ENCODE data around the gene KLF16. TPM values are rescaled to one million over a fixed set of nuclear protein-coding genes. Genes with fewer than 3 reads are reported as not detected.
A peak's percentile ranks its signal among the peaks of the same experiment; 100 is the strongest.

KLF16 gene
- total RNA-seq, 1 experiment from 2014 or later = 45.5 TPM

- Mint-ChIP-seq H3K27ac (ENCODE audit: low read depth, unreplicated experiment) (no peak overlapping the region), H3K4me3 (ENCODE audit: unreplicated experiment) (no peak overlapping the region), H3K4me1 (ENCODE audit: insufficient read depth, unreplicated experiment) (peaks cover 16% of the 10 kb centered on the region), H3K27me3 (ENCODE audit: insufficient read depth, unreplicated experiment) (no peaks in the 10 kb centered on the region), H3K9me3 (ENCODE audit: unreplicated experiment) (no peaks in the 10 kb centered on the region), H3K36me3 (ENCODE audit: insufficient read depth, unreplicated experiment) (peaks cover 30% of the 10 kb centered on the region)
- intact Hi-C loops (cut with micrococcal nuclease) = no loop called here
- TF ChIP-seq CTCF (IDR thresholded peaks at IDR 0.05; ENCODE audit: unreplicated experiment) = no peak
- no TSS peak for BruUV-seq (replicated peaks)
- no peak for DNase-seq (ENCODE audit: unreplicated experiment)
- ChIA-PET POLR2A (interaction anchor here (0.6 to 1.2 kb wide), 2 partner anchors 12 to 193 kb away, joined by 3 read pairs; no protein-coding TSS in a partner anchor), CTCF (interaction anchor here (0.6 to 2.1 kb wide), 5 partner anchors 12 to 268 kb away, joined by 3 to 15 read pairs (median 7); no protein-coding TSS in a partner anchor)
Measured at GRCh38 chr19:1814391-1814790, 49.0 kb downstream of the KLF16 start.

- H3K27ac Mint-ChIP-seq (ENCODE audit: low read depth, unreplicated experiment) = peak overlapping the region; percentile 98
- peaks cover 16% of the 10 kb centered on the region for H3K4me1 Mint-ChIP-seq (ENCODE audit: insufficient read depth, unreplicated experiment)
- H3K27me3 Mint-ChIP-seq (ENCODE audit: insufficient read depth, unreplicated experiment) = no peaks in the 10 kb centered on the region
- intact Hi-C loops (cut with micrococcal nuclease) = no loop called here
- DNase-seq (ENCODE audit: unreplicated experiment) = no peak
- no peak for TF ChIP-seq CTCF (IDR thresholded peaks at IDR 0.05; ENCODE audit: unreplicated experiment)
- H3K4me3 Mint-ChIP-seq (ENCODE audit: unreplicated experiment) = peak overlapping the region; percentile 93
- no peaks in the 10 kb centered on the region for H3K9me3 Mint-ChIP-seq (ENCODE audit: unreplicated experiment)
- BruUV-seq (replicated peaks) = no TSS peak
- POLR2A ChIA-PET = interaction anchor here (0.6 to 1.2 kb wide), 3 partner anchors 12 to 193 kb away, joined by 3 to 5 read pairs (median 3); partner anchors contain the start of gene TCF3
- CTCF ChIA-PET = interaction anchor here (0.6 to 2.1 kb wide), 7 partner anchors 13 to 1242 kb away, joined by 3 to 15 read pairs (median 6); no protein-coding TSS in a partner anchor
- H3K36me3 Mint-ChIP-seq (ENCODE audit: insufficient read depth, unreplicated experiment) = peaks cover 34% of the 10 kb centered on the region
Measured at GRCh38 chr19:1813192-1814182, 49.9 kb downstream of the KLF16 start.

GRCh38 chr19:1812426-1813191 lies 50.8 kb downstream of the KLF16 start:
- Mint-ChIP-seq H3K4me1 (ENCODE audit: insufficient read depth, unreplicated experiment) (peaks cover 16% of the 10 kb centered on the region), H3K27ac (ENCODE audit: low read depth, unreplicated experiment) (peak overlapping the region; percentile 98), H3K27me3 (ENCODE audit: insufficient read depth, unreplicated experiment) (no peaks in the 10 kb centered on the region), H3K4me3 (ENCODE audit: unreplicated experiment) (peak overlapping the region; percentile 93), H3K36me3 (ENCODE audit: insufficient read depth, unreplicated experiment) (peaks cover 34% of the 10 kb centered on the region), H3K9me3 (ENCODE audit: unreplicated experiment) (no peaks in the 10 kb centered on the region)
- no TSS peak for BruUV-seq (replicated peaks)
- TF ChIP-seq CTCF (IDR thresholded peaks at IDR 0.05; ENCODE audit: unreplicated experiment) = peak; percentile 66
- ChIA-PET POLR2A (no interaction called here), CTCF (interaction anchor here (0.6 kb wide), 1 partner anchor 168 kb away, joined by 3 read pairs; no protein-coding TSS in a partner anchor)
- peak; percentile 99 for DNase-seq (ENCODE audit: unreplicated experiment)
- intact Hi-C loops (cut with micrococcal nuclease) = loop anchor here (1.0 kb wide), 1 partner anchor 140 kb away; no protein-coding TSS in a partner anchor
